Endothelial cell (in vitro differentiated cells): Measurements from ENCODE around the gene MFSD2B. TPM values are rescaled to one million over a fixed set of nuclear protein-coding genes. Genes with fewer than 3 reads are reported as not detected.

Source experiments
- DNase-seq: peaks from one replicate; pipeline ENCODE4 v3.0.0; 2021; ENCODE audit warnings: low spot score
- H3K27ac Mint-ChIP-seq: one replicate; pipeline ENCODE4 v1.8.0; 2021; ENCODE audit warnings: mixed read lengths, inconsistent platforms; ENCODE audit not compliant: unreplicated experiment
- H3K27me3 Mint-ChIP-seq: one replicate; pipeline ENCODE4 v1.8.0; 2021; ENCODE audit warnings: mild to moderate bottlenecking, moderate library complexity, mixed read lengths, inconsistent platforms; ENCODE audit not compliant: unreplicated experiment
- H3K36me3 Mint-ChIP-seq: one replicate; pipeline ENCODE4 v1.8.0; 2021; ENCODE audit warnings: mild to moderate bottlenecking, low read depth, mixed read lengths, inconsistent platforms; ENCODE audit not compliant: unreplicated experiment
- H3K4me1 Mint-ChIP-seq: one replicate; pipeline ENCODE4 v1.8.0; 2021; ENCODE audit warnings: mild to moderate bottlenecking, mixed read lengths, inconsistent platforms; ENCODE audit not compliant: unreplicated experiment
- H3K4me3 Mint-ChIP-seq: one replicate; pipeline ENCODE4 v1.8.0; 2021; ENCODE audit warnings: mild to moderate bottlenecking, mixed read lengths, inconsistent platforms; ENCODE audit not compliant: unreplicated experiment
- H3K9me3 Mint-ChIP-seq: one replicate; pipeline ENCODE4 v1.8.0; 2021; ENCODE audit warnings: mixed read lengths, inconsistent platforms; ENCODE audit not compliant: unreplicated experiment
- total RNA-seq: library from RNA; stranded (reverse); fragmentation: NEBNext Ultra II Directional; extraction: Animal tissue kit (Norgen Biotek cat#: 25700); gene quantifications from one replicate; pipeline ENCODE4 v1.2.1, GENCODE V29; 2021; ENCODE audit not compliant: unreplicated experiment
- TF ChIP-seq, protein P1 (sequence below): fragments of 200-600 bp; sonication (generic); IDR thresholded peaks from one replicate; pipeline ENCODE4 v1.5.0; 2021; ENCODE audit warnings: antibody characterized with exemption; ENCODE audit not compliant: unreplicated experiment

MFSD2B gene
- total RNA-seq, 1 donor from 2014 or later: not detected

- H3K27ac Mint-ChIP-seq: no peak overlapping the region
- TF ChIP-seq, protein P1, sequence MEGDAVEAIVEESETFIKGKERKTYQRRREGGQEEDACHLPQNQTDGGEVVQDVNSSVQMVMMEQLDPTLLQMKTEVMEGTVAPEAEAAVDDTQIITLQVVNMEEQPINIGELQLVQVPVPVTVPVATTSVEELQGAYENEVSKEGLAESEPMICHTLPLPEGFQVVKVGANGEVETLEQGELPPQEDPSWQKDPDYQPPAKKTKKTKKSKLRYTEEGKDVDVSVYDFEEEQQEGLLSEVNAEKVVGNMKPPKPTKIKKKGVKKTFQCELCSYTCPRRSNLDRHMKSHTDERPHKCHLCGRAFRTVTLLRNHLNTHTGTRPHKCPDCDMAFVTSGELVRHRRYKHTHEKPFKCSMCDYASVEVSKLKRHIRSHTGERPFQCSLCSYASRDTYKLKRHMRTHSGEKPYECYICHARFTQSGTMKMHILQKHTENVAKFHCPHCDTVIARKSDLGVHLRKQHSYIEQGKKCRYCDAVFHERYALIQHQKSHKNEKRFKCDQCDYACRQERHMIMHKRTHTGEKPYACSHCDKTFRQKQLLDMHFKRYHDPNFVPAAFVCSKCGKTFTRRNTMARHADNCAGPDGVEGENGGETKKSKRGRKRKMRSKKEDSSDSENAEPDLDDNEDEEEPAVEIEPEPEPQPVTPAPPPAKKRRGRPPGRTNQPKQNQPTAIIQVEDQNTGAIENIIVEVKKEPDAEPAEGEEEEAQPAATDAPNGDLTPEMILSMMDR: no peak
- DNase-seq: no peak
- peaks cover 13% of the 10 kb centered on the region for H3K4me1 Mint-ChIP-seq
- no peak overlapping the region for H3K4me3 Mint-ChIP-seq
- no peaks in the 10 kb centered on the region for H3K9me3 Mint-ChIP-seq
- H3K27me3 Mint-ChIP-seq: peaks cover 10% of the 10 kb centered on the region
- H3K36me3 Mint-ChIP-seq: no peaks in the 10 kb centered on the region
Measured at GRCh38 chr2:24016376-24016761, 6.5 kb downstream of the MFSD2B start.

GRCh38 chr2:24016853-24017703 lies 7.2 kb downstream of the MFSD2B start:
- H3K4me1 Mint-ChIP-seq: peaks cover 8% of the 10 kb centered on the region
- no peak overlapping the region for H3K27ac Mint-ChIP-seq
- no peak for DNase-seq
- H3K9me3 Mint-ChIP-seq: no peaks in the 10 kb centered on the region
- no peaks in the 10 kb centered on the region for H3K36me3 Mint-ChIP-seq
- peaks cover 7% of the 10 kb centered on the region for H3K27me3 Mint-ChIP-seq
- no peak overlapping the region for H3K4me3 Mint-ChIP-seq
- TF ChIP-seq, protein P1: no peak

GRCh38 chr2:24017711-24018110 lies 7.8 kb downstream of the MFSD2B start:
- peaks cover 9% of the 10 kb centered on the region for H3K27me3 Mint-ChIP-seq
- no peak for DNase-seq
- peaks cover 3% of the 10 kb centered on the region for H3K36me3 Mint-ChIP-seq
- H3K27ac Mint-ChIP-seq: no peak overlapping the region
- H3K9me3 Mint-ChIP-seq: no peaks in the 10 kb centered on the region
- TF ChIP-seq, protein P1: no peak
- H3K4me3 Mint-ChIP-seq: no peak overlapping the region
- peaks cover 4% of the 10 kb centered on the region for H3K4me1 Mint-ChIP-seq

- Mint-ChIP-seq H3K9me3 (no peaks in the 10 kb centered on the region), H3K4me3 (no peak overlapping the region), H3K36me3 (peaks cover 5% of the 10 kb centered on the region), H3K27ac (no peak overlapping the region), H3K4me1 (no peaks in the 10 kb centered on the region), H3K27me3 (peaks cover 9% of the 10 kb centered on the region)
- no peak for DNase-seq
- TF ChIP-seq, protein P1: no peak
Measured at GRCh38 chr2:24018241-24018640, 8.4 kb downstream of the MFSD2B start.

- peaks cover 11% of the 10 kb centered on the region for H3K36me3 Mint-ChIP-seq
- no peaks in the 10 kb centered on the region for H3K9me3 Mint-ChIP-seq
- H3K27ac Mint-ChIP-seq: no peak overlapping the region
- TF ChIP-seq, protein P1: no peak
- no peak for DNase-seq
- peaks cover 5% of the 10 kb centered on the region for H3K4me1 Mint-ChIP-seq
- peaks cover 12% of the 10 kb centered on the region for H3K27me3 Mint-ChIP-seq
- H3K4me3 Mint-ChIP-seq: no peak overlapping the region
Measured at GRCh38 chr2:24019729-24020128, 9.8 kb downstream of the MFSD2B start.
